ENCODE results near the gene LAMA3. TPM values are rescaled to one million over a fixed set of nuclear protein-coding genes. Genes with fewer than 3 reads are reported as not detected.
A peak's percentile ranks its signal among the peaks of the same experiment; 100 is the strongest.

LAMA3 gene
- polyA plus RNA-seq, 6 donors from 2014 or later: 0.07 to 0.45 TPM; not detected in 4

- DNase-seq (no peak), ATAC-seq (ENCODE audit: low read depth in 2 of 2) (no peak)
- no peaks in the 10 kb centered on the region for H3K4me1 Mint-ChIP-seq
- H3K27me3 Mint-ChIP-seq: peaks cover 6 to 21% (median 19%) of the 10 kb centered on the region in 3 donors
- H3K9me3 Mint-ChIP-seq: peaks cover 0 to 2% (median 0%) of the 10 kb centered on the region in 7 donors
- peak overlapping the region in 1 of 8 donors; percentile 12 for H3K4me3 Mint-ChIP-seq
- peak overlapping the region in 1 of 6 donors; percentile 79 for H3K27ac Mint-ChIP-seq
- peaks cover 0 to 8% of the 10 kb centered on the region in 2 donors for H3K36me3 Mint-ChIP-seq
These were observed 105.0 kb downstream of the LAMA3 start for GRCh38 chr18:23793985-23794867.

GRCh38 chr18:23798249-23798648 lies 109.0 kb downstream of the LAMA3 start:
- Mint-ChIP-seq H3K4me1 (no peaks in the 10 kb centered on the region), H3K9me3 (peaks cover 0 to 6% (median 0%) of the 10 kb centered on the region in 7 donors), H3K36me3 (no peaks in the 10 kb centered on the region), H3K27me3 (peaks cover 3 to 9% (median 8%) of the 10 kb centered on the region in 3 donors), H3K4me3 (no peak overlapping the region), H3K27ac (no peak overlapping the region)
- DNase-seq (no peak), ATAC-seq (ENCODE audit: low read depth in 2 of 2) (no peak)

- Mint-ChIP-seq H3K27me3 (peaks cover 3 to 9% (median 8%) of the 10 kb centered on the region in 3 donors), H3K36me3 (no peaks in the 10 kb centered on the region), H3K4me1 (no peaks in the 10 kb centered on the region), H3K4me3 (no peak overlapping the region), H3K27ac (no peak overlapping the region), H3K9me3 (peaks cover 0 to 6% (median 0%) of the 10 kb centered on the region in 7 donors)
- DNase-seq (no peak), ATAC-seq (ENCODE audit: low read depth in 2 of 2) (no peak)
These were observed 109.6 kb downstream of the LAMA3 start for GRCh38 chr18:23798824-23799223.

GRCh38 chr18:23799540-23799939 lies 110.3 kb downstream of the LAMA3 start:
- peaks cover 3 to 9% (median 8%) of the 10 kb centered on the region in 3 donors for H3K27me3 Mint-ChIP-seq
- H3K4me3 Mint-ChIP-seq: no peak overlapping the region
- no peak overlapping the region for H3K27ac Mint-ChIP-seq
- H3K4me1 Mint-ChIP-seq: no peaks in the 10 kb centered on the region
- no peak for DNase-seq
- H3K9me3 Mint-ChIP-seq: peaks cover 0 to 6% (median 0%) of the 10 kb centered on the region in 7 donors
- H3K36me3 Mint-ChIP-seq: no peaks in the 10 kb centered on the region
- ATAC-seq (ENCODE audit: low read depth in 2 of 2): no peak

- no peak for ATAC-seq (ENCODE audit: low read depth in 2 of 2)
- H3K27me3 Mint-ChIP-seq: peaks cover 3 to 9% (median 8%) of the 10 kb centered on the region in 3 donors
- no peak overlapping the region for H3K27ac Mint-ChIP-seq
- peaks cover 0 to 6% (median 0%) of the 10 kb centered on the region in 7 donors for H3K9me3 Mint-ChIP-seq
- no peaks in the 10 kb centered on the region for H3K36me3 Mint-ChIP-seq
- no peaks in the 10 kb centered on the region for H3K4me1 Mint-ChIP-seq
- no peak for DNase-seq
- no peak overlapping the region for H3K4me3 Mint-ChIP-seq
These were observed 111.6 kb downstream of the LAMA3 start for GRCh38 chr18:23800902-23801301.

GRCh38 chr18:23802817-23803216 lies 113.6 kb downstream of the LAMA3 start:
- DNase-seq (no peak), ATAC-seq (ENCODE audit: low read depth in 2 of 2) (no peak)
- Mint-ChIP-seq H3K27me3 (peaks cover 3 to 14% (median 8%) of the 10 kb centered on the region in 3 donors), H3K4me3 (no peak overlapping the region), H3K9me3 (peaks cover 0 to 6% (median 0%) of the 10 kb centered on the region in 7 donors), H3K36me3 (no peaks in the 10 kb centered on the region), H3K4me1 (no peaks in the 10 kb centered on the region), H3K27ac (no peak overlapping the region)

GRCh38 chr18:23803755-23804154 lies 114.5 kb downstream of the LAMA3 start:
- no peak for DNase-seq
- Mint-ChIP-seq H3K4me1 (no peaks in the 10 kb centered on the region), H3K9me3 (peaks cover 0 to 6% (median 0%) of the 10 kb centered on the region in 7 donors), H3K27ac (peak overlapping the region in 1 of 6 donors; percentile 23), H3K27me3 (peaks cover 3 to 8% (median 8%) of the 10 kb centered on the region in 3 donors), H3K4me3 (no peak overlapping the region), H3K36me3 (no peaks in the 10 kb centered on the region)
- ATAC-seq (ENCODE audit: low read depth in 2 of 2): no peak

GRCh38 chr18:23805898-23806297 lies 116.6 kb downstream of the LAMA3 start:
- Mint-ChIP-seq H3K4me1 (peaks cover 0 to 10% (median 9%) of the 10 kb centered on the region in 3 donors), H3K4me3 (no peak overlapping the region), H3K9me3 (peaks cover 0 to 4% (median 0%) of the 10 kb centered on the region in 7 donors), H3K27me3 (peaks cover 0 to 6% (median 5%) of the 10 kb centered on the region in 3 donors), H3K36me3 (no peaks in the 10 kb centered on the region), H3K27ac (no peak overlapping the region)
- DNase-seq: no peak
- no peak for ATAC-seq (ENCODE audit: low read depth in 2 of 2)

- H3K27ac Mint-ChIP-seq: no peak overlapping the region
- peaks cover 0 to 3% (median 0%) of the 10 kb centered on the region in 7 donors for H3K9me3 Mint-ChIP-seq
- no peaks in the 10 kb centered on the region for H3K36me3 Mint-ChIP-seq
- H3K4me1 Mint-ChIP-seq: peaks cover 3 to 17% (median 14%) of the 10 kb centered on the region in 3 donors
- ATAC-seq (ENCODE audit: low read depth in 2 of 2) (no peak), DNase-seq (no peak)
- H3K27me3 Mint-ChIP-seq: peaks cover 3 to 8% (median 5%) of the 10 kb centered on the region in 3 donors
- H3K4me3 Mint-ChIP-seq: no peak overlapping the region
These were observed 120.2 kb downstream of the LAMA3 start for GRCh38 chr18:23809415-23809814.

- no peak overlapping the region for H3K27ac Mint-ChIP-seq
- H3K36me3 Mint-ChIP-seq: no peaks in the 10 kb centered on the region
- peaks cover 3 to 8% (median 5%) of the 10 kb centered on the region in 3 donors for H3K27me3 Mint-ChIP-seq
- peaks cover 3 to 17% (median 14%) of the 10 kb centered on the region in 3 donors for H3K4me1 Mint-ChIP-seq
- no peak overlapping the region for H3K4me3 Mint-ChIP-seq
- ATAC-seq (ENCODE audit: low read depth in 2 of 2) (peak; percentile 55 to 63), DNase-seq (no peak)
- peaks cover 0 to 3% (median 0%) of the 10 kb centered on the region in 7 donors for H3K9me3 Mint-ChIP-seq
These were observed 121.1 kb downstream of the LAMA3 start for GRCh38 chr18:23810396-23810795.

GRCh38 chr18:23811176-23811575 lies 121.9 kb downstream of the LAMA3 start:
- Mint-ChIP-seq H3K27ac (no peak overlapping the region), H3K4me3 (no peak overlapping the region), H3K27me3 (peaks cover 3 to 8% (median 5%) of the 10 kb centered on the region in 3 donors), H3K4me1 (peaks cover 4 to 18% (median 17%) of the 10 kb centered on the region in 3 donors), H3K36me3 (no peaks in the 10 kb centered on the region), H3K9me3 (peaks cover 0 to 3% (median 0%) of the 10 kb centered on the region in 7 donors)
- ATAC-seq (ENCODE audit: low read depth in 2 of 2) (no peak), DNase-seq (no peak)

- H3K27me3 Mint-ChIP-seq: peaks cover 0 to 8% (median 3%) of the 10 kb centered on the region in 3 donors
- ATAC-seq (ENCODE audit: low read depth in 2 of 2) (no peak), DNase-seq (no peak)
- H3K27ac Mint-ChIP-seq: peak overlapping the region in 1 of 6 donors; percentile 39
- no peaks in the 10 kb centered on the region for H3K36me3 Mint-ChIP-seq
- H3K9me3 Mint-ChIP-seq: peaks cover 0 to 2% (median 0%) of the 10 kb centered on the region in 7 donors
- peaks cover 14 to 27% (median 25%) of the 10 kb centered on the region in 3 donors for H3K4me1 Mint-ChIP-seq
- no peak overlapping the region for H3K4me3 Mint-ChIP-seq
These were observed 123.5 kb downstream of the LAMA3 start for GRCh38 chr18:23812546-23813440.

GRCh38 chr18:23814991-23815614 lies 125.8 kb downstream of the LAMA3 start:
- Mint-ChIP-seq H3K4me3 (peak overlapping the region in 1 of 8 donors; percentile 31), H3K4me1 (peaks cover 14 to 26% (median 23%) of the 10 kb centered on the region in 3 donors)

More at GRCh38 chr18:23814991-23815614, 125.8 kb downstream of the LAMA3 start:
- H3K9me3 Mint-ChIP-seq: no peaks in the 10 kb centered on the region
- H3K36me3 Mint-ChIP-seq: no peaks in the 10 kb centered on the region
- H3K27me3 Mint-ChIP-seq: peaks cover 0 to 8% (median 3%) of the 10 kb centered on the region in 3 donors
- DNase-seq (no peak), ATAC-seq (ENCODE audit: low read depth in 2 of 2) (no peak)
- H3K27ac Mint-ChIP-seq: no peak overlapping the region
